HG03175 (cell line): ENCODE measurements around the gene CDH23.

ENCODE experiments used
- ATAC-seq: cut with Tn5 transposase; IDR thresholded peaks from one replicate; pipeline ENCODE4 v1.9.1; 2021; ENCODE audit warnings: mild to moderate bottlenecking, moderate library complexity; ENCODE audit not compliant: unreplicated experiment

CDH23 gene

DNA sequence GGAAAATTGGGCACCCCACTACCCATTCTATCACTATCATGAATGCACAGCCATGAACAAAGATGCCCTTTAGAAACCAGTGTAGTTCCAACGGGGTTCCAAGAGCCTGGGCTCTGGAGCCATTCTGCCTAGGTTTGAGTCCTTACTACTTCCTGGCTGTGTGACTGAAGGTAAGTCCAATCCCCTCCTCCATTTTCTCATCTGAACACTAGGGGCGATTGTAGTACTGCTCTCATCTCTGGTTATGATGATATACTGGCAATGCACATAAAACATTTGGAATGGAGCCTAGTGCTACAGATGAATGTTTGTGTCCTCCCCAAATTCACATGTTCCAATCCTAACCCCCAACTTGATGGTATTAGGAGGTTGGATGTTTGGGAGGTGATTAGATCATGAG, 28.1 kb upstream of the CDH23 start:
- ATAC-seq = no peak

DNA sequence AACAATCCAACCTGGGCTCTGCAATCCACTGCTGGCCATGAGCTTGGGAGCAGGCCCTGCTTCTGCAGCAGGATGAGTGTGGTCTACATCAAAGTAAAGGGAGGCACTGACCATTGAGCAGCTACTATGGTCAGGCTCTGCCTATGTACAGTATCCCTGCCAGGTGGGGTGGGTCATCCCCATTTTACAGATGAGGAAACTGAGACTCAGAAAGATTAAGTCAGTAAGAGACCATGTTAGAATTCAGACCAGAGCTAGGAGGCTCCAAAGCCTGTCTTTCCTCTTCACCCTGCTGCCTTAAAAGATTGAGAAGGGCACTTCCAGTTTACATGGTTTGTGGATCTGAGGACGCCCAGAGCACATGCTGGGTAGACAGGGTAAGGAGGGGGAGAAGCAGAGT, 27.1 kb upstream of the CDH23 start:
- ATAC-seq = no peak

DNA sequence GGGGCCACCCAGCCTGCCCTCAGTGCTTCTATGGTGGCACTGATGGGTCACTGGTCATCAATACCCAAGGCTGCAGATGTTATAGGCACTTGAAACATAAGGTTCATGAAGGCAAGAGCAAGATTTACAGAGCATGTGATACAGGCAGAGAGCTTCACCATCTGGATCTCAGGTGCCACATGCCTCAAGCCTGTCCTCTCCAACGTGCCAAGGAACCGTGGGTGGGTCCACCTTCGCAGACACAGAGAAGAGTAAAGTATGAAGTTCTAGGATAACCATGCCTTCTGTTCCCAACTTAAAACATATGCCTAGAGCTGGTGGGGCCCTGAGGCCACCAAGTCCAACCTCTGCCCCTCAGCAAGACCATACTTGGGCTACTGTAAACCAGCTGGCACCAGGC, 26.7 kb upstream of the CDH23 start:
- no peak for ATAC-seq

DNA sequence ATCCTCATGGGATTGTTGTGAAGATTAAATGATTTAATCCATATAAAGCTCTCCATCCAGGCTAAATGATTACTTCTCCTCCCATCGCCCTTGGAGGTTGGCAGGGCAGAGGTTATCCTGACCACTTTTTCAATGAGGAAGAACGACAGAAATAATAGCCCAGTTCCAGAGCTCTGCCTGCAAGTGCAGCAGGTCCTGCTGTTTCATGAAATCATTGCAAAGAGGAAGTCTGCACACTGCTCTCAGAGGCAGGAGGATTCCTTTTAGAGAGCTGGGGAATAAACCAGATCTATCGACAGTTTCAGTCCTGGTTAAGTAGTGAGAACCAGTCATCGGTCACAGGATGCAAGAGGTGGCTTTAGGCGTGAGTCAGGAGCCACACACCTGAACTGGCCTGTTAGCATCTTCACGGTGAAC, 25.0 kb upstream of the CDH23 start:
- peak; percentile 45 for ATAC-seq

DNA sequence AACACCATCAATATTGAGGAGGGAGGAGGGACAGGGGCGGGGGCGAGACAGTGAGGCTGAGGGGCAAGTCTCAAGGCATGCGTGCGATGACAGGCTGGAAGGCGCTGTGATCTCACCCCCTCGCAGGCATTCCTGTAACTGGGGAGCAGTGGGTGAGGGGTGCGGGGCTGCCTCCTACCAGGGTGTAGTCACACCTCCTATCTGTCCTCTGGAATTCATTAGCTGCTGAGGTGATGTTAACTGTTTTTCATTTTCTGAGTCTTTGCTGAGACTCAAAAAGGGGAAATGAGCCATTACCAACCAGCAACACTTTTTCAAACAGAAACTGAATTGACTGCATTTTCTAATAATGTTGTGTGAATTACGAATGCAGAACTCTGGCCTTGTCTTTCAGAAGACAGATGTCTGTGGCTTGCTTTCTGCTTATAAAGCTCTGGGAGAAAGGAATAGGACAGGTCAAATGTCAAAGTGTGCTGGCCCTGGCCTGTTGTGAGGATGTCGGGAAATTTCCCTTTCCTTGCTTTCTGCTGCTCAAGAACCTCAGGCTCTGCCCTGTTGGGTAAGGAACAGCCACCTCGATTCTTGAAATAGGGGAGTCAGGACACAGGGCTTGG, 23.7 kb upstream of the CDH23 start:
- ATAC-seq = peak; percentile 57

DNA sequence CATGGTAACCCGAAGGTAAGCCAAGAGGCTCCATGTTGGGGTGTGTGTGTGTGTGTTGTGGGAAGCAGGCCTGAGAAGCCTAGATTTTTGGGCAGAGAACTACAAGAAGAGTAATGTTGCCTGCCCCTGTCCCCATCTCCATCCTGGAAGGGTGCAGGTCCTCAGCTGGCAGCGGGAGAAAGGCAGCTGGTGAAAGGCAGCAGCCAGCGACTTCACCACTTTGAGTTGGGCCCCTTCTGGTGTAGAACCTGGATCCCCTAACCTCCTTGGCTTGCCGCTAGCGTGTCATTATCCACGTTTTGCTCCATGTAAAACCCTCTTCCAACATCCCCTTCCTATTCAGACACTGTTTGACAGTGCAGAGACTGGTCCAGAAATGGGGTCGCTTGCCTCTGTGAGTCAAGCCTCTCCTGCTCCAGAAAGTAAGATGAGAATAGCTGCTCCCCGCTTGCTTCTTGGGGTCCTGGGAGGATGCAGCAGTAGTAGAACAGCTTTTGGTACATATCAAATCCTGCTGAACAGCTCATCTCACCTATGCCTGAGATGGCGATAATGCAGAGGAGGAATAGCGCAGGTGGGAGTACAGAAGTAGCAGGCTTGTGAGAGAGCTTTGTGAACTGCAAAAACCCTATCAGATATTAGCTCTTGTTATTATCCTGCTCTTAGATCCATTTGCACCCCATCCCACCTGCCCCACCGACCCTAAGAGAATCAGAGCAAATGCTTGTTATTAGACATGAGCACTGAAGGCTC, 22.1 kb upstream of the CDH23 start:
- no peak for ATAC-seq

DNA sequence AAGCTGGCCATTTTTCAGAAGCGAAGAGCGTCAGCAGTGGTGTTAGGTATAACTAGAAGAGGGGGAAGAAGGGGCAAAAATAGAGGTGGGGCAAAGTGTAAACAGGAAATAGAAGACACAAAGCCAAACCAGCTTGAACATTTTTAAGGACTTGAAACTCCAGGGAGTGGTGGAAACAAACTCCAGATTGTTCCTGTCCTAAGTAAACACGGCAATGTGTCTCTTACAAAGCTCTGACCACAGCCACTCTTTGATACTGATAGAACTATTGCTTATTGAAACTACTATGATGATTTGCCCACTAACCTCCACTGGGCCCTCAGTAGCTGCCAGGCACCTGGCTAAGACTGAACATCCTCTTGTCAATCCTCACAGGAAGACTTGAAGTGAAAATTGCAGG, 20.8 kb upstream of the CDH23 start:
- no peak for ATAC-seq

DNA sequence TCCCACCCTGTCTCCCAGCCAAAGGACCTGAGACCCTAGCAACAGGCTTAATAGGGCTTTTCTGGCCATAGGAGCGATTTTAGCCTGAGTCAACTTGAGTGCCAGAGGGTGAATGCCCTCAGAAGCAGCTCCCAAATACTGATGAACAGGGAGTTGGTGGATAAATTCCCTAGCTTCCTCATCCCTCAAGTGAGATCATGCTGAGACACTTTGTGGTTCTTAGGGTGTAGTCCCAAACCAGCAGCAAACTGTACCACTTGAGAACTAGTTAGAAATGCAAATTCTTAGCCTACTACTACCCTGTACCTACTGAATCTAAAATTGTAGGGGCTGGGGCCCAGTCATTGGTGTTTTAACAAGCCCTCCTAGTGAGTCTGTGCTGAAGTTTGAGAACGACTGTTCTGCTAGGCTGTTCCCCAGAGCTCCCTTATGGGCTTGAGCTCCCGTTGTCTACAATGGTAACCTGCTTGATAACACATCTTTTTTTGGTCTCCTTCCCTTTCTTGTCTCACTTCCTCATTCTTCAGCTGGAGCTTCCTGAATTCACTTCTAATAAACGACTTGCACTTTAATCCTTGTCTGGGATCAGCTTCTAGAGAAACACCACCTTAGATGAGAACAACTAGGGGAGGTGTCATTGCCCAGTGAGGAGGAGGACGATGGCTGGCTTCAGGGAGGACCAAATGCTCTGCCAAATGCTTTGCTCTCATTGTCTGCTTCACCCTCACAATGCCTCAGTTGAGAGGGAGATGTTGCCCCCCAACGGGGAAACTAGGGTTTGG, 18.2 kb upstream of the CDH23 start:
- ATAC-seq = no peak

DNA sequence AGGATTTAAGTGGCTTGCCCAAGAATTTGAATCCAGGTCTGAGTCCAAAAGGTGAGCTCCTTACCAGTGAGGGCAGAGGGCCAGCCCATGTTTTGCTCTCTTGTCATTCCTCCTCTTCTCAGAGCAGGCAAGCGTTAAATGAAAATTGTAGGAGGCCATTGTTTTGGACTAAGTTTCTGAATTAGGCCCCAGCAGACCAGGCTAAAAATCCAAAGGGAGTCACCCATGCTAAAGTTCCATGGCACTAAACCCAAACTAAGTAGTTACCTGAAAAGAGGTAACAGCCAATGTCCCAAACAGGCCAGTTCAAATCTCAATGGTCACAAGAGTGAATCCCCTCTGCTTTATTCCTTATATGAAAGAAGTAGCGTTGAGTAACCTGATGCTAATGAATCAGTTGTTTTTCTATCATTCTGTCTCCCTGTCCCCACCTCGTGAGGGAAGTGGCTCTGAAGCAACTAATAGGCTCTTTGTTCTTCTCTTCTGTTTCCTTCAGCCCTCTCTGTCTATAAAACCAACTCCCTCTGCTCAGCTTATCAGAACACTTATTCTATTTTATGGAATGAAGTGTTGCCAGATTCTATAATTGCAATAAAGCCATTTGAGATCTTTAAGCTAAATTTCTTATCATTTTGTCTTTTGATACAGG, 17.5 kb upstream of the CDH23 start:
- ATAC-seq = no peak

DNA sequence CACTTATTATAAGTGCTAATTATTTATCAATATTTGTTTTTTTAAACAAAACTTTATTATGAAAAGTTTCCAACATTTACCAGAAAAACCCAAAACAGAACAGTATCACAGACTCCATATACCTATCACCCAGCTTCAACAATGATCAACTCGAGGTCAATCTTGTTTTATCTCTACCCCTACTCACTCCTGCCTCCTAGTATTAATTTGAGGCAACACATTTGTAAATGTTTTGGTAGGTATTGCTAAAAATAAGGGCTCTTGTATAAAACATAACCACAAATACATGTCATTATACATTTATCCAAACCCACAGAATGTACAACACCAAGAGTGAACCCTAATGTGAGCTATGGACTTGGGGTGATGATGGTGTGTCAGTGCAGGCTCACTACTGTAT, 15.9 kb upstream of the CDH23 start:
- no peak for ATAC-seq

DNA sequence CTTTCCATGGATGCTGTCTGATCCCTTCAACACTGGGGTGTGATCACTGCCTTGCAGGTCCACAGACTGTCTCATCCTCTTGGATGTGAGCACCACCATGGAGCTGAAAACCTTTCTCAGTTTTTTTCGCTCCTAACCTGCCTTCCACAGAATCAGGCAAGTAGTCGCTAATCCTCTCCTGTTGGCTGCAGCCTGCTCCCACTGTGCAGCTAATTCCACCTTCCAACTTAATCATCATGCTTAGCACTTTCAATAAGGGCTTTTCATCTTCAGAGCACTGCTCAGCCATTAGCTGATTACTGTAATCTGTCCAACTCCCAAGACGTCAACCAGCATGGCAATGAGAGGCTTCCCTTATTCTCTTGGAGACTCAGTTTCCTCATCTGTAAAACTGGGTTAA, 15.1 kb upstream of the CDH23 start:
- ATAC-seq = no peak

DNA sequence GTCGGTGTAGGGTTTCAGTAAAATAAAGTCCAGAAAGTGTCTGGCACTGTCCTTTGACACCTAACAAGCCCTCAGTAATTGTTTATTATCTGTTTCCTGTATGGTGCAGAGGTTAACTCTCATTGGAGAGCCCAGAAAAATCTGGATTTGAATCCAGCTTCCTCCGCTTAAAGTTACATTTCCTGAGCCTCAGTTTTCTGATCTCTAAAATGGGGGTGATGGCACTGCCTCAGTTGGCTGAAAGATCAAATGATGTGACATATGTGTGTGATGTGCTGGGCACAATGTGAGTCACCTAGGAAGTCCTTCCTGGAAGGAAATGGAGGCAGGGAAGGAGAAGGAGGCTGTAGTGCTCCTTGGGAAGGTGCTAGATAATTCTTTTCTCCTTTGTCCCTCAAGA, 14.7 kb upstream of the CDH23 start:
- no peak for ATAC-seq

DNA sequence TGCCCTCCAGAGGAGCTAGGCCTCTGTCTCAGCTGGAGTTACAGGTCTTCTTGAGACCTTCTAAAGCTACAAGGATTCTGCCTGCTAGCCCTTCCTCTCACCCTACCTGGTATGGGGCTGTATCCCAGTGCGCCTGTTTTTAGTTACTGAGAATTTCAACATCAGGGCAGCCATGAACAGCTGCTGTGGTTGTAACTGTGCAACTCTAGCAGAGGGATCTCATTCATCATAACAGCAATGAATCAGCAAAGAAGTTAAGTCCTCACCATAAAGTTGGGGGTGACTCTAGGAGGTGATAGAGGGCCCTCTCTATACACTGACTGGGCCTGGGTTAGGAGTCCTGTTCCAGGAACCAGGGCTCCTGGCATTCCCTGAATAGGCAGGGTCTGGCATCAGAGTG, 14.0 kb upstream of the CDH23 start:
- no peak for ATAC-seq

DNA sequence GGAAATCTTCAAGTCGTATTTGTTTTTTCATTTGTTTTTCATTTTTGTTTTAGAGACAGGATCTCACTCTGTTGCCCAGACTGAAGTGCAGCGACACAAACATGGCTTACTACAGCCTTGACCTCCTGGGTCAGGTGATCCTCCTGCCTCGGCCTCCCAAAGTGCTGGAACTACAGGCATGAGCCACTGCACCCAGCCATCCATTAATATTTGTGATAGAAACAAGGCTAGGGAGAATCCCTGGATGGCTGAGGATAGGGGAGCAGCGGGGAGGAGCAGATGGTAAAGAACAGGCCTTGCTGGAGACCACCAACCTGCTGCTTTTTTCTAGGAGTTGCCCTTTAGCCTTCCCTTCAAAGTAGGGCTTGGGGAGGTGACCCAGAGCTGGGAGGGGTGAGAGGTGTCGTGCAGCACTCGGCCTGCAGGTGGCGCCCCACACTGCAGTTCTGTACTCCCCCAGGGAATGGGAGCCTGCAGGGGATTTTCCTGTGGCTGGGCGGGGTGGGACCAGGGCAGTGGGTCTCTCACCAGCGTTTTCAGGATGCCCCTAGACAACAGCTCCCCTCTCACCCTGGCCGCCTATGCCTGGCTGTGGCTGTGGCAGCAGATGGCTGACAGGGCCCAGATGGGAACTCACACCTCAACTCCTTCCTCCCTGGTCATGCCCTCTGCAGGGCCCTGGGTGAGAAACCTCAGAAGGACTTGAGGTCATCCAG, 12.6 kb upstream of the CDH23 start:
- peak; percentile 77 for ATAC-seq

DNA sequence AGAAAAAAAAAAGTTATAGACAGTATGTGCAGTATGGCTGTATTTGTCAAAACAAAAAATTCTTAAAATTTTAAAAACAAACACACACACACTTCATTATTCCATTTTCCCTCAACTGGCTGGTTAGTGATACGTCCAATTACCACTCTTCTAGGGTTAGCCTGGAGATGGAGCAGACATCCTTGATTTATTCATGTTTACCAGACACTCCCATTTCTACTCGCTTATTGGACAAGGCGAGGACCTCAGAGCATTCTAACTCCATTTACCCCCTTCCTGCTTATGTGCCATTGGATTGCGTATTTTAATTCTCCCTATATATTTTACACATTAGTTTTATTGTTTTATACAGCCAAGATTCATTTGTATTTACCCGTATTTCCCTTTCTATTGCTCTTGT, 8.5 kb upstream of the CDH23 start:
- no peak for ATAC-seq

DNA sequence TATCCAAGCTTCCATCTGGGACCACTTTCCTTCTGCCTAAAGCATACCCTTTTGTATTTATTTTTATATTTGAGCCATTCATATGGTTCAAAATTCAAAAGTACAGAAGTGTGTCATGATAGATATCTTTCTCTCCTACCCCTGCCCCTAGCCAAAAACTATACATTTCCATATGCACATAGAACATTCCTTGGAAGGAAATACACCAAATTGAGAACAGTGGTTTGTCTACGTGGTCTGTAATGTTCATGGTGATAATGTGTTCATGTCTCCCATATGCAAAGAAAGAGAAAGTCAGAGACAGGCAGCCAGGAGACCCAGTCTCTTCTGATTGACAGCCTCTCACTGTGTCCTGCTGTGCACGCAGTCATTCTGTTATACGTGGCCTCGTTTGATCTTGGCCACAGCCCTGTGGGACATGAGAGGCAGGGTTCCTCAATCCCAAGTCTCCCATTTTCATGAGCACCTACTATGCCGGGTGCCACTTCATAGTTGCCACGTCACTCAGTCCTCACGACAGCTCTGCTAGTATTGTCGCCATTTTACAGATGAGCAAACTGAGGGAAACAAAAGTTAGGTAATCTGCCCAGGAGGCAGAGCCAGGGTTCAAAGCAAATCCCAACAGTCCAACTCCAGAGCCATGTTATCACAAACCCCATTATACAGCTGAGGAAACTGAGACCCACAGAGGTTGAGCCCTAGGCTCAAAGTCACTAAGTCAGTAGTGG, 8.0 kb upstream of the CDH23 start:
- ATAC-seq = no peak

DNA sequence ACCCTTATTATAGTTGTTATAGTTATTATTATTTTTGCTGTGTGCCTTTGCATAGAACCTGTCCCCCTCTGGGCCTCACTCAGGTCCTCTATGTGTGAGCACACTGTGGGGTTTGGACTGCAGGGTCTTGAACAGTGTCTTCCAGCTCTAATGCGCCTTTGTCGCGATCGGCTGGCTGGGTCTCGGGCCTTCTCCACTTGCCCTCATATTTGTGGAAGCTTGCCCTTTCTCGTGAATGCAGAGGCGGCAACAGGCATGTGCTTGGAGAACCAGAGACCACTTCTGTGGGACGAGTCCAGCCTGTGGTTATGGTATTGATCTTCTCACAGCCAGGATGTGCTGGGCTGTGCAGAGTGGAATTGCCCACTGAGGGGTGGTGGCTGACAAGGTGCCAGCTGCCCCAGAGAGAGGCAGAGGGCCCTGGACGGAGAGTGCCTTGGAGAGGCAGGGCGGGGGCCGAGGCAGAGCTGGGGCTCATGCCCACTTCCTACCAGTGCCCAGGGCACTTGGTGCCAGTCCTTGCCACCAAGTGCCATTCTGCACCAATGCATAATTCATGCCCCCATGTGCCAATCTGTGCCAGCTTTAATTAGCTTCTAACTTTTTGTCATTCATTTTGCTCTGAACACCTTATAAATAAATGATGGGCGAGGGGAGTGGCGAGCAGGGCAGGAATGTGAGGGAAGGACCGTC, 6.8 kb upstream of the CDH23 start:
- no peak for ATAC-seq

DNA sequence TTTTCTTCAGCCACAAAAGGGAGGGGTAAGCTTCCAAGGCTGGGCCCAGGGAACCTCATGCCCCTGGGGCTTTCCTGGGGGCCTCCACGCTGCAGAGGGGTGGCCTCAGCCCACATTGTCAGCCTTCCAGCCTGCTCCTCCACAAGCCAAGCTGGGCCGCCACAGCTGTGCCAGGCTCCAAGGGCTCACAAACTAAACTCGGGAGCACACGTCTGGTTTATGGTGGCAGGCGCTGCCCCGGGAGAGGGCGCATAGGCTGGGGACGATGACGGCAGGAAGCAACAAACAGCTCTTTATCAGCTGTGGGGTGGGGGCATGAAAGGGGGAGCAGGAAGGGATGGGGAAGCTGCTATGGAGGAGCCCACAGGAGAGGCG, 6.3 kb upstream of the CDH23 start:
- ATAC-seq = no peak

DNA sequence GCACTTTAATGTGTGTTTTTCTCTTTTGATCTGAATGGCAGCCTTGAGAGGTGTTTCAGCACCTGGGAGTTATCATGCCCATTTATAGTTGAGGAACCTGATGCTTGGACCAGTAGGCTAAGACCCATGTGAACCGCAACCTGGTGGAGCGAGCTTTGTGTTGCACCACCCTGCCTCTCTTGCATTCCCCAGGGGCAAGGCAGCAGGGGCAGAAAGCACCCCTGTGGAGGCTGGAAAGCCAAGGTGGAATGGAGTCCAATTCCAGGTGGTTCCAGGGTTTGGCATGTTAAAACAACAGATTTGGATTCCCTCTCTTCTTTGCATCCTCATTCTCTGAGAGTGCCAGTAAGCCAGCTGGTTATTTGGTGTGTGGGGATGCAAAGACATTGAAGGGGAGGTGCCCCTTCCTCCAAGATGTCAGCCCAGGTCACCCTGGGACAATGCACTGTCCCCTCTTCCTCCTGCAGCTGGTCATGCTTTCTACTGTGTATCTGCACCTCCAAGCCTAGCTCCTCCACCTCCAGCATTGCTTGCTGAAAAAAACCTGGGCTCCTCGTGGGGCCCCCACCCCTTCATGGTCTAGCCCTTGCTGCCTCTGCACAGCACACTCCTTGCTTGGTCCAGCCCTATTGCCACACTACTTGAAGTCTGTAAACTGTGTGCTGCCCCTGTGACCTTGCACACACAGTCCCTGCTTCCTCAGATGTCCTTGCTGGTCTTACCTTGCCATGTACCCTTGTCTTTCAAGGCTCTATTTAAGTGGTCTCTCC, 5.6 kb upstream of the CDH23 start:
- ATAC-seq = no peak
